DMS 273 treated with DMSO at 0.1 percent for 48 hours (cell line): Measurements from ENCODE around the gene SLC22A15.

Experiments used
- DNase-seq: peaks from one replicate; lab custom pipeline; 2025; lab: John Stamatoyannopoulos, UW

Gene SLC22A15

GRCh38 chr1:116104667-116105066 lies 128.4 kb downstream of the SLC22A15 start:
- no peak for DNase-seq

GRCh38 chr1:116105996-116106395 lies 129.7 kb downstream of the SLC22A15 start:
- no peak for DNase-seq

GRCh38 chr1:116106646-116107045 lies 130.3 kb downstream of the SLC22A15 start:
- no peak for DNase-seq

GRCh38 chr1:116107371-116107770 lies 131.1 kb downstream of the SLC22A15 start:
- DNase-seq, result no peak

GRCh38 chr1:116110567-116111523 lies 134.5 kb downstream of the SLC22A15 start, which contains the start of gene MAB21L3:
MAB21L3 (plus strand) TSS chr1:116111399; CDS start chr1:116112616, 1,217 bp downstream.
- DNase-seq, result no peak

GRCh38 chr1:116111524-116112021 lies 135.3 kb downstream of the SLC22A15 start:
- no peak for DNase-seq

GRCh38 chr1:116112388-116113140 lies 136.3 kb downstream of the SLC22A15 start:
- no peak for DNase-seq

- DNase-seq, result no peak
Measured at GRCh38 chr1:116113615-116114014, 137.3 kb downstream of the SLC22A15 start.

GRCh38 chr1:116115476-116116439 lies 139.4 kb downstream of the SLC22A15 start:
- DNase-seq, result no peak

- DNase-seq, result no peak
Measured at GRCh38 chr1:116118471-116118870, 142.2 kb downstream of the SLC22A15 start.
